ENCODE results near the gene TSKU.
A peak's percentile ranks its signal among the peaks of the same experiment; 100 is the strongest.

TSKU gene

DNA sequence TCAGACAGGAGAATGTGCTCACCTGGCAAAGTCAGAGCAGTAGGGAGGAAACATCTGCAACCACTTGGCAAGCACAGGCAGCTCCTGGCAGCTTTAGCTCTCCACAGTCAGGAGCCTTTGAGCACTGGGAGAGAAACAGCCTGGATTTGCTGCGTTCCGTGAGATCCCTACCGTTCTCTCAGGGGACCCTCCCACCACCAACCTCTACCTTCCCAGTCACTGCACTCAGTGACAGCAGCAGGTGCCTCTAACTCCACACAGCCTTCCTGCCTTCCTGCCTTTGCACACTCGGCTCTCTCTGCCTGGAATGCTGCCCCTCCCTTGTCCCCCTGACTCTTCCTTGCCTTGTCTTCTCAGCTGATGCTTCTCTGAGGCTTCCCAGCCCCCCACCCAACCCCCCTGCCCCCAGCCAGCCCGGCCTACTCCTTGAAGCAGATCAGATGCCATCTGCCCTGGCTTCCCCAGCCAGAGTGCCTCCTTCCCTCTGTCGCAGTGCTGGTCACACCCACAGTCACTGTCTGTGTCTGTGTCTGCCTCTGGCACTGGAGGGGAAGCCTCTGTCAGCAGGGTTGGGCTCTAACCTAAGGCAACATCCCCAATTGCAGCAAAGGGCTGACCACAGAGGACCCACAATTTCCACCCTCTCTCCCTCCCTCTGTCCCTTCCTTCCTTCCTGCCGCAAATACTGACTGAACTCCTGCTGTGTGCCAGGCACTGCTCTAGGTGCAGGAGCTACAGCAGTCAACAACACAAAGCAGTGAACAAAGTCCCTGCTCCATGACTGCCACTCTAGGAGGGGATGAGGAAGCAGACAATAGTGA is 14.9 kb upstream of the TSKU start:
- no peak overlapping the region for H3K4me3 ChIP-seq (ENCODE audit: low read depth, low read length)
- DNase-seq (ENCODE audit: low read depth) = no peak

DNA sequence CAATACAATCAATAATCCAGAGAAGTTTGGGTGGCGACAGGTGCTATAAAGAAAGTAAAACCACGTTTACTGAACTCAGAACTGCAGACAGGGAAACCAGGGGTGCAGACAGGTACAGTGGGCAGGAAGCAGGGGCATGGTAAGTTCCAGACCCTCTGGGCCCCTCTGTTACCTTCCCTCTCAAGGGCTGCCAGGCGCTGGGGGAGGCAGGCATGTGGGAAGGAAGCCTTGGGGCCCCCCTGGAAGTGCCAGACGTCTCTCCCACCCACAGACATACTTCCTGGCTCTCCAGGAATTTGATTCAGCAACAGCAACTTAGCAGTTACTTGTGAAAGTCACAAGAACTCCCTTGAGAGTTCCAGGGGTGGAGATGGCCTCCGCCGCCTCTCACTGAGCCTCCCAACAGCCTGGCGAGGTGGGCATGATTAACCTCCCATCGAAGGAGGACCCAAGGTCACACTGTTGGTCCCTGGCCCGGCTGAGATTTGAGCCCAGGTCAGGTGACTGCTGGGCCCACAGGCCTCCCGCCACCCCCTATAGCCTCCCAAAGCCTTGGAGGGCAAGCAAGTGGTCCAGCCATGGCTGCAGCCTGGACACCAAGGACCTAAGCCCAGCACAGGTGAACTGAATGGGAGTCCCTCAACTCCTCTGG is 14.1 kb upstream of the TSKU start:
- DNase-seq (ENCODE audit: low read depth) = no peak
- H3K4me3 ChIP-seq (ENCODE audit: low read depth, low read length) = no peak overlapping the region

DNA sequence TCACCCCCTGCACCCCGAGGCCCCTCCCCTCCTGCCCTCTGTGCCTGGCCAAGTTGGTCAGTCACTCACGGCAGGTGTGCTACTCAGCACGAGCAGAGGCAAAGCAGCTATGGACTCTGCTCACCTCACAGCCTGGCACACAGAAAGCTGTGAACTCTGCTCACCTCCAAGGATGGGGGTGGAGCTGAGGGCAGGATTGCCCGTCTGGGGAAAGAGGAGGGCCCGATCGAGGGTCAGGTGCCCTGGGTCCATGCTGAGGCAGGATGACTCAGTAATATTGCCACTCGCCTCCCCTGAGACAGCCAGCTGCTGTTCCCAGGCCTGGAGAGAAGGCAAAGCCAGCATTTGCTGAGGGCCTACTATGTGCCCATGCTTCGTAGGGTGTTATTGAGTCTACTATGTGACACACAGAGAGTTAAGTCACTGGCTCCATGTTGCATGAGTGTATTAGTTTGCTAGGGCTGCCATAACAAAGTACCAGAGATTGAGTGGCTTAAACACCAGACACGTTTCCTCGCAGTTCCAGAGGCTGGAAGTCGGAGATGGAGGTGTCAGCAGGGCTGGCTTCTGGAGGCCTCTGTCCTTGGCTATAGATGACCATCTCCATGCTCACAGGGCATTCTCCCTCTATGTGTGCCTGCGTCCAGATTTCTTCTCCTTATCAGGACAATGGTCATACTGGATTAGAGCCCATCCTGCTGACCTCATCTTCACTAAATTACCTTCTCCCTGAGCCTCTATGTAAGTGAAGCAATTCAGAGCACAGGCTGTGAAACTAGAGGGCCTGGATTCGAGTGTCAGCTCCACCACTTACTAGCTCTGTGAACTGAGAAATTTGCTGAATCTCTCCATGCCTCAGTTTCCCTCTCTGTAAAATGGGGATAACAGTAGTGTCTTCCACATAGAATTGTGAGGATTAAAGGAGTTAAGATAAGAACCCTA is 13.2 kb upstream of the TSKU start:
- DNase-seq (ENCODE audit: low read depth) = no peak
- H3K4me3 ChIP-seq (ENCODE audit: low read depth, low read length) = no peak overlapping the region

DNA sequence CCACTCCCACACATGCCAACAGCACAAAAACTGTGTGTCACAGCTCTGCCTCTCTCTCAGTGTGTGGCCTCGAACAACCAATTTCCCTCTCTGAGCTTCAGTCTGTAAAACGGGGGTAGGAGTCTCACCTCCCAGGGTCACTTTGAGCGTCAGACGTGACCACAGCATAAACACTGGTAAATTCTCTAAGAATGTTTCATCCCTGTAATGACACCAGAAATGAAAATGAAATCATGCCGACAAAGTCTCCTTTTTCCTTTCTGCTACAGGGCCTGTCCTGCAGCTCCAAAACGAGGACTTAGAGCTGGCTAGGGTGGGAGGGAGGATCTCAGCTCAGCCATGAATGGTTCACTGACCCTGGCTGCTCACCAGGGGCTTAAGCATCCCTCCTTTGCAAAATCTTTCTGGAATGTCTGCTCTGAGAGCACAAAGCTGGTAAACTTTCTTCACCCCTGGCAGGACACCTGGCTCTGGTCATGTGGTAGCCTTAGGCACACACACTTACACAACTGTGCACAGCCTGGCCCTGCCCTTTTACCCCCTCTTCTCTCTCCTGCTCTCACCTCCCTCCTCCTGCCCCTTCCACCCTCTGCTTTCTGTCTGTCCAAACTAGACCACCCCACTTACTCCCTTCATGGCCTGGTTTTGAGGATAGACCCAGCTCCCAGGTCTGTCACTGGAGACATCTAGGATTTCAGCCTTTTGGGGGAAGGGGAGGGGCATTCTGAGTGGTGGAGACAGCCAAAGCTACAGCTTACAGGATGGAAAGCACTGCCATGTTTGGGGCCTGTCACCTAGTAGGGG is 12.3 kb upstream of the TSKU start:
- H3K4me3 ChIP-seq (ENCODE audit: low read depth, low read length) = no peak overlapping the region
- DNase-seq (ENCODE audit: low read depth) = peak; percentile 87

DNA sequence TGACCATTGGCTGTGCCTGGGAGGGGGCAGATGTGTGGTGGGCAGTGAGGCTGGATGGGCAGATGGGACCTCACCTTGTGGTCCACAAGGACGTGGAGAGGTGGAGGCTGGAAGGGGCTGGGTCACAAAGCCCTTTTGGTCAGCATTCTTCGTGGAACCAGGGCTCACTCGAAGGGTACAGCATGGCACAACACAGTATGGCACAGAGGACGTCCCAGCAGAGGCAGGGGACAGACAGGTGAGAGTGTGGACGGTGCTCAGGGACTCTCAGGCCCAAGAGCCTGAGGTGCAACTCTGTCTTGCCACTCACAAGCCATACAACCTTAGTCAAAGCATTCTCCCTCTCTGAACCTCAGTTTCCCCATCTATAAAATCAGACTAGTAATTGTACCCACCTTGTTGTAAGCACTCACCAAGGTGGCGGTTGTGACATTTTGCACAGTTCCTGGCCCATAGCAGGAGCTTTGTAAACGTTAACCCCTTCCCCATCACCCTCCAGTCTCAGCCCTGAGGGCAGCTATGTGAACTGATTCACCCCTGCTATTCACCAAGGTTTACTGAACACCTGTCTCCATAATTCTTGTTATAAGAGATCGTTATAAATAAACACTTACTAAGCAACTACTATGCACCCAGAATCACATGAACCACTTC is 11.6 kb upstream of the TSKU start:
- DNase-seq (ENCODE audit: low read depth) = no peak
- no peak overlapping the region for H3K4me3 ChIP-seq (ENCODE audit: low read depth, low read length)

DNA sequence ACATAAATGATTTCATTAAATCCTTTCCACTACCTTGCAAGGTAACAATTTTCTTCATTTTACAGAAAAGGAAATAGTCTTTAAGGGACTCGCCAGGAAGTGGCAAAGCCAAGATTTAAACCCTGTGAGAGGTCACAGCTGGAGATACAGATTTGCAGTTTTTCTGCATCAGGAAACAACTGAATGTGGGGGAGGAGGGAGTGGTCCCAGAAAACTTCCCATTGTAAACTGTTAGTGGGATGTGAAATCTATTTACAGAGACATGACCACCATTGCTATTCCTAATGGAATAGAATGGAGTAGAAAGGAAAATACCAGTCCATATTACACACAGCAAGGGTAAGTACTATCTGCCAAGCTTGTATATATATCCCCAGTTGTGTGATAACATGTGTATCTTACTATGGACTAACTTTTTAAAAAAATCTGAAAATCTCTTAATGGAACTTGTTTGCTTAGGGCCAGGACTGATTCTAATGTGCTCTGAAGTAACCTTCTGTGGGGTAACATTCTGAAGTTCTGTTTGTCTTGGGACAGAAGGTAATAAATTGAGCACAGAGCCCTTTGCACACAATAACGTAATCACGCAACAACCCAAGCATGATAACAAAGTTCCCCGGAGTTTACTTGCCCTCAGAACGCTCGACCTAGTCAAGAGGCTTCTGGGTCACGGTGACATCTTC is 10.9 kb upstream of the TSKU start:
- no peak overlapping the region for H3K4me3 ChIP-seq (ENCODE audit: low read depth, low read length)
- DNase-seq (ENCODE audit: low read depth) = no peak

DNA sequence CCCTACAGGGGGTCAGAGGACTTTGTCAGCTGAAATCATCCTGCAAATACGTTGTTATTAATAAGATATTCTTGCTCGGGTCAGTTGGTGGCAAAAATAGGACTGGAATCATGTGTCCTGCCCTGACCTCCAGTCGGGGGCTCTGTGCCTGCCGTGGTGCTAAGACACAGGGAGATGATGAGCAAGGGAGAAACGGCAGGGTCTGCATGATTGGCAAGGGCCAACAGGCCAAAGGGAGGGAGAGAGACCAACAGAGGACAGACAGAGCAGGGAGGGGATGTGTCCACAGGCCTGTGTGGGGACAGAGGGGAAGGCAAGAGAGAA is 10.4 kb upstream of the TSKU start:
- H3K4me3 ChIP-seq (ENCODE audit: low read depth, low read length) = no peak overlapping the region
- no peak for DNase-seq (ENCODE audit: low read depth)

DNA sequence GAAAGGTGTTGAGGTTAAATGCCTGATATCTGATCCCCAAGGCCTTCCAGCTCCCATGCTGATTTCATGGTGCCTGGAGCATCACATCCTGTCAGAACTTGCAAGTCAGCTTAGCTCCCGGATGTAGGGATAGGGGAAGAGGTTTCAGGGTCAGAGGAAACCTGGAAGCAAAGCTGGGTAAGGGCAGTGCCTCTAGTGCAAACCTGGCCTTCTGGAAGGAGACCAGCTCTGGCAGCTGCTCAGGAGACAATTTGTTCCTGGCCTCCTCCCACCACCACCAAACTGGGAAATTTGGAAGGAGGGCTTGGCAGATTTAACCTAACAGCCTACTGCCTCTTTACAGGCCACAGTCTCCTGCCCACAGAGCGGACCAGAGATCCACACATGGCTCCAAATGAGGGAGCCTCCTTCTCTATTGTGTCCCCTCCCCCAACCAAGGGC is 9.2 kb upstream of the TSKU start:
- H3K4me3 ChIP-seq (ENCODE audit: low read depth, low read length) = no peak overlapping the region
- no peak for DNase-seq (ENCODE audit: low read depth)

DNA sequence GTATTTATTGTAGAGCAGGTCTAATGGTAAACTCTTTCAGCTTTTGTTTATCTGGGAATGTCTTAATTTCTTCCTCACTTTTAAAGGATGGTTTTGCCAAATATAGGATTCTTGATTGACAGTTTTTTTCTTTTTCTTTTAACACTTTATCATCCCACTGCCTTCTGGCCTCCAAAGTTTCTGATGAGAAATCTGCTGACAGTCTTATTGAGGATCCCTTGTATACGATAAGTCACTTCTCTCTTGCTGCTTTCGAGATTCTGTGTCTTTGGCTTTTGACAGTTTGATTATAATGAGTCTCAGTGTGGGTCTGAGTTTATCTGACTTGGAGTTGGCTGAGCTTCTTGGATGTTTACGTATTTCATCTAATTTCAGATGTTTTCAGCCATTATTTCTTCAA is 6.7 kb upstream of the TSKU start:
- no peak for DNase-seq (ENCODE audit: low read depth)
- H3K4me3 ChIP-seq (ENCODE audit: low read depth, low read length) = no peak overlapping the region

DNA sequence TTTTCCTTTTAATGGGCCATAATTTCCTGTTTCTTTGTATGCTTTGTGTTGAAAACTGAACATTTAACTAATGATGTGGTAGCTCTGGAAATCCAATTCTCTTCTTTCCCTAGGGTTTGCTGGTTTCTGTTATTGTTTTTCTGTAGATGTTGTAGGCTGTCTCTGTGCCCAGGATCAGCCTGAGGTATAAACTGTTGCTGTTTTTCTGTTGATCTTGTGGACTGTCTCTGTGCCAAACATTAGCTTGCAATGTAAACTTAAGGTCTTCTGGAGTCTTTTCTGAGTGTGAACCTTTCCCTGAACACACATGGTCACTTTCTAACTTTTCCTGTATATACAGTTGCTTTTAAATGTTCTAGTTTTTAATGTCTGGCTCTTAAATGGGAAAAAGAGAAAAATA is 5.9 kb upstream of the TSKU start:
- H3K4me3 ChIP-seq (ENCODE audit: low read depth, low read length) = no peak overlapping the region
- no peak for DNase-seq (ENCODE audit: low read depth)

DNA sequence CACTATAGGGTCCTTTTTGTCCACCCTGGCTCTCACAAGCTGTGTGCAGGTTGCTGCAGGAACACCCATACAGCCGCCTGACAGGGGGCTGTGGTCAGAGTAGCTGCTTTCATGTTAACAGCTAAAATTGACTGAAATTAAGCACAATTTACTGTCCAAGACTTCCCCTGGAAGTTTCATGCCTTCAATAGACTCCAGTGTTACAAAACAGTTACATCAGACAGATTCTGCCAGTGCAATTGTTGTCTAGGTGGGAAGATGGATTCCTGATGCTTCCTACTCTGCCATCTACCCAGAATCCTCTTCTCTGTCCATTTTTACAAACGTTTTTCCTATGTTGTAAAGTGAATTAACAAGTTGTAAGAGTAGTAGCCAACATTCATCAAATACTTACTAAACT is 5.3 kb upstream of the TSKU start:
- DNase-seq (ENCODE audit: low read depth) = no peak
- H3K4me3 ChIP-seq (ENCODE audit: low read depth, low read length) = no peak overlapping the region

DNA sequence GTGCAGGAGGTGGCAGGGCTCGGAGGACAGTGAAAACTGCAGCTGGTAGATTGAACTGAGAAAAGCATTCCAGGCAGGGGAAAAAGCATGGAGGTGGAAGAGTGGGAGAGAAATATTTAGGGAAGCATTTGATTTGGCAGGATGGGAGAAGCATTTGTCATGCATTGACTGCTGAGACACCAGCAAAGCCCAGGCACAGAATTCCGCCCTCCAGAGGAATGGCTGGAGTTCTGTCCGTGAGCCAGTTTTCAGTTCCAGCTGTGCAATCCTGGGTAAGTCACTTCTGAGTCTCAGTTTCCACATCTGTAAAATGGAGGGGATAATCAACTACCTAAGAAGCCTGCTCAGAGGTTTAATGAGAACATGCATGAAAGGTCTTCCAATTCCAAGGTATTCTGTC is 4.3 kb upstream of the TSKU start:
- no peak for DNase-seq (ENCODE audit: low read depth)
- no peak overlapping the region for H3K4me3 ChIP-seq (ENCODE audit: low read depth, low read length)

DNA sequence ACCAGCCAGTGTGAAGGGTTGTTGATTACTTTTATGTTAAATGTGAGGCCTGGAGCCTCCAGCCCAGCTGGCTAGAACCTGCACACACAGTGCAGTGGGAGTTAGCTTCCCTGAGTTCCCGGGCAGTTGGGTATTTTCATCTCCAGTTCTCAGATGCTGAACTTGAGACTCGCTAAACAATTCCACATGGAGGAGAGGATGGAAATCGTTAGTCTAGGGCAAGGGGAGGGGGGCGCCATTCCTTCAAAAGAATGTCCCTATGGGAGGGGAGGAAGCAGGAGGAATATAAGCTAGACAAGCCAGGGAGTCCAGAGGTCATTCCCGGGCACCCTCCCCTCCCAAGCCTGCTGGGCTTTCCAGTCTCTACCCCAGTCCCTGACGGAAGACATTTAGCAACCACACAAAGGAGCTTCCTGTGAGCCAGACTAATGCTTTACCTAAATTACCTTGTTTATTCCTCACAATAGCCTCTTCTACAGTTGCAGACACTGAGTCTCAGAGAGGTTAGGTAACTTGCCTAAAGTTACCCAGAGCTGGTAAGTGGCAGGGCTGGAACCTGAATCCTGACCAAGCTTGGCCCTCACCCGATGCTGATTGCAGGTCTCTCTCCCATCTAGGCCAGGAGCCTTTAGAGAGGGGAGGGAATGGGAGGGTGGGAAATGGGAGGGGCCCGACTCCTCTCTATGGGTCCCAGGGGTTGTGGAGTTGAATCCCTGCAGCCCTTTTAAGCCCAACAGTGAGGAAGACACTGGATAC is 1.9 kb upstream of the TSKU start:
- no peak overlapping the region for H3K4me3 ChIP-seq (ENCODE audit: low read depth, low read length)

DNA sequence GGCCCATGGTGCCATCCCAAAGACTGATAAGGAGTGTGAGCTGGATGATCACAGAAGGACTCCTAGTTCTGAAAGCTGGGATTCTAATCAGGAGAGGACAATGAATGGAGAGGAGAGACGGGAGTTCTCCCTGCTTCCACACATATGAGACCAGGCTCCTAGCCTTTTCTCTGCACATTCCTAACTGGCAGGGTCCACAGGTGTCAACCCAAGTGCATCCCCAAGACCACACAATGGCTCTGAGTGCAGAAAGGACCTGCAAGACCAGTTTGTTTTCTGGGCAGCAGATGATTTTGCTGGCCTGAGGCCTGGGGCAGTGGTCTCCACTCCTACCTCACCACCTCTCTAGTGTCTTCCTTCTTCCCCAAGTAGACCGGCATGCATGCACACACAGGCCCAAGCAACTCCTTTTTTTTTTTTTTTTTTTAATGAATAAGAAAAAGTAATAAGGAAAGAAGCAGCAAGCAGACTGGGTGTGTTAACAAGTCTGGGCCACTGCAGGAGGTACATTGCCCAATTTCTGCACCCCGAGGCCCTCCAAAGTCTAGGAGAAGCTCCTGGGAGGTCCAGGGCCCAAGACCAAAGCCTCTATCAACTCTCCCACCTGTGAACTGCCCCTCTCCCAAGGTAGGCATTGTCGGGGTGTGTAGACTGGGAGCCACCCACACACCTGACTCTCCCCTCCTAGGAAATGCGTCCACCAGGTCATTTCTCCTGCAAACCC is 1.2 kb upstream of the TSKU start:
- no peak for DNase-seq (ENCODE audit: low read depth)
- H3K4me3 ChIP-seq (ENCODE audit: low read depth, low read length) = peak overlapping the region; percentile 57

More for the DNA sequence above, 1.9 kb upstream of the TSKU start:
- no peak for DNase-seq (ENCODE audit: low read depth)

DNA sequence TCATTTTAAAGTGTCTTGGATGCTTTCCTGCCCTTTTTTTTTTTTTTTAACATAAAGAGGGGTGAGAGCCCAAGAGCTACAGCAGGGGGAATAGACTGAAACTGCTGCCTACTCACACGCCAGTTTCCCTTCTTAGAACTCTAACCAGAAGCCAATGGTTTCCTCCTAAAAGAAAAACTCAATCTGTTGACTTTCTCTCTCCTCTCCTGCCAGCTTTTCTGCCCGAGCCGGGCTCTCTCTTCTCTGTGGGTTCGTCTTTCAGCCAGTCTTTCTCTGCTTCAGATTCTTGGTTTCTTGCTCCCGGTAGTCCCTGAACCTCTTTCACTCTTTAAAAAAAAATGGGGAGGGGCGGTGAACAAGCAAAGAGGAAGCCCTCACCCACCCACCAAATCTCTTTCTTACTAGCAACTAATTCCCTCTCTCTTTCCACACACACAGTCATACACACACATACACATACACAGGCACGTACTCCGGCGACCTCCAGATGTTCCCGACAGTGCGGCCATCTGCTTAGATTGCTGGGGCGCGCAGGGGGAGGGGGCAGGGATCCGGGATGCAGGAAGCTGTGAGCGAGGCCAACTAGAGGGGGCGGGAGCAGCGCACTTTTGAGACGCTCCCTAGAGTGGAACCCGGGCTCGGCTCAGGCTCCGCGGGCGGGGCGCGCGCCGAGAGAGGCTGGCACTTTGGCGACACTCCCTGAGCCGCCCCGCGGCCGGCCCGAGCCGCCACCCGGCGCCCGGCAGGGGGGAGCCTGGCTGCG is 444 bp upstream of the TSKU start:
- H3K4me3 ChIP-seq (ENCODE audit: low read depth, low read length) = peak overlapping the region; percentile 95
- peak; percentile 95 for DNase-seq (ENCODE audit: low read depth)

Measured in skeletal muscle cell (primary cell).